A549 (cell line): ENCODE data around the gene SNX14. TPM values are rescaled to one million over a fixed set of nuclear protein-coding genes. Genes with fewer than 3 reads are reported as not detected.
A peak's percentile ranks its signal among the peaks of the same experiment; 100 is the strongest.

ENCODE experiments used
- ATAC-seq, 2 experiments: fragments of 200-7000 bp in 1 of 2; fragments of >200 bp in 1 of 2; cut with Nextera tagmentation in 1 of 2; cut with Tn5 transposase in 1 of 2; 3 replicates each; pipeline versions ENCODE4 v1.8.0 to v1.9.1; 2018 to 2020; ENCODE audit warnings: mild to moderate bottlenecking in 1 of 2, moderate library complexity in 1 of 2
- CTCF ChIA-PET: fragments of 300-600 bp; sonication (Branson Sonifier 250); formaldehyde crosslinking; extraction: SDS; loops from one replicate; lab custom pipeline; 2021; ENCODE audit warnings: antibody characterized with exemption, inconsistent platforms; lab: Yijun Ruan, JAX
- POLR2A ChIA-PET: fragments of 350-600 bp; formaldehyde crosslinking; extraction: SDS; loops from one replicate; lab custom pipeline; 2021; ENCODE audit warnings: antibody characterized with exemption, inconsistent platforms; lab: Yijun Ruan, JAX
- DNase-seq, 2 experiments: peaks; one replicate each; pipeline versions ENCODE4 v3.0.0 to v3.0.0-alpha.2; 2011 to 2016; ENCODE audit warnings: low read depth in 1 of 2, low spot score in 1 of 2
- FAIRE-seq: peaks from 2 replicates; lab custom pipeline; 2011; peaks lifted over from hg19 to GRCh38; lab: Jason Lieb, UNC
- H3K27ac ChIP-seq, 2 experiments: fragments of >200 bp; sonication (Bioruptor Twin); formaldehyde crosslinking; 3 replicates each; pipeline ENCODE4 v1.5.1; 2016 to 2017
- H3K4me1 ChIP-seq: fragments of >200 bp; sonication (Bioruptor Twin); formaldehyde crosslinking; 3 replicates; pipeline ENCODE4 v1.6.1; 2016
- H3K4me2 ChIP-seq: fragments of >200 bp; sonication (Bioruptor Twin); formaldehyde crosslinking; 3 replicates; pipeline ENCODE4 v1.6.1; 2016
- H3K4me3 ChIP-seq: fragments of >200 bp; sonication (Bioruptor Twin); formaldehyde crosslinking; 3 replicates; pipeline ENCODE4 v1.5.1; 2016
- H3K9me3 ChIP-seq: fragments of >200 bp; sonication (Bioruptor Twin); formaldehyde crosslinking; 3 replicates; pipeline ENCODE4 v1.6.1; 2016
- BCL3 ChIP-seq: fragments of >200 bp; sonication (Bioruptor Twin); formaldehyde crosslinking; IDR thresholded peaks from 3 replicates; pipeline ENCODE4 v1.6.1; 2016
- BHLHE40 ChIP-seq: IDR thresholded peaks from 2 replicates; pipeline ENCODE4 v1.6.1; 2012; ENCODE audit warnings: low read depth, low read length, inconsistent platforms
- CBX8 ChIP-seq: fragments of 200-600 bp; sonication (generic); IDR thresholded peaks from 2 replicates; pipeline ENCODE4 v1.6.1; 2016
- CHD4 ChIP-seq: fragments of 200-600 bp; sonication (generic); IDR thresholded peaks from 2 replicates; pipeline ENCODE4 v1.6.1; 2016; ENCODE audit warnings: antibody characterized with exemption, mild to moderate bottlenecking, borderline replicate concordance
- EHF ChIP-seq: fragments of 250-450 bp; sonication (Bioruptor Pico); IDR thresholded peaks from 2 replicates; pipeline ENCODE4 v1.5.0; 2020; ENCODE audit warnings: mild to moderate bottlenecking
- ELK1 ChIP-seq: fragments of 150-350 bp; IDR thresholded peaks from 2 replicates; pipeline ENCODE4 v1.6.1; 2014; ENCODE audit warnings: low read depth, mild to moderate bottlenecking, low read length
- HDAC2 ChIP-seq: fragments of 200-600 bp; sonication (generic); IDR thresholded peaks from 2 replicates; pipeline ENCODE4 v1.6.1; 2016
- HES2 ChIP-seq: fragments of >200 bp; sonication (Bioruptor Twin); formaldehyde crosslinking; IDR thresholded peaks from 2 replicates; pipeline ENCODE4 v1.6.1; 2016
- HOXB13 ChIP-seq: fragments of 250-450 bp; sonication (Bioruptor Pico); IDR thresholded peaks from 2 replicates; pipeline ENCODE4 v1.5.0; 2020; ENCODE audit warnings: low read depth, mild to moderate bottlenecking, moderate library complexity
- HOXB5 ChIP-seq: fragments of 250-450 bp; sonication (Bioruptor Pico); IDR thresholded peaks from 2 replicates; pipeline ENCODE4 v1.5.0; 2020; ENCODE audit warnings: mild to moderate bottlenecking, moderate library complexity
- KDM5A ChIP-seq: fragments of 200-600 bp; sonication (generic); IDR thresholded peaks from 2 replicates; pipeline ENCODE4 v1.6.1; 2016; ENCODE audit warnings: antibody characterized with exemption, mild to moderate bottlenecking
- MAX ChIP-seq: IDR thresholded peaks from 2 replicates; pipeline ENCODE4 v1.6.1; 2012
- MYC ChIP-seq: IDR thresholded peaks from 2 replicates; pipeline ENCODE4 v1.6.1; 2012; ENCODE audit warnings: mild to moderate bottlenecking, inconsistent platforms, low read length, improper control_type of control experiment, borderline replicate concordance
- NPAS2 ChIP-seq: fragments of 250-450 bp; sonication (Bioruptor Pico); IDR thresholded peaks from 2 replicates; pipeline ENCODE4 v1.8.0; 2022; ENCODE audit warnings: mild to moderate bottlenecking, moderate library complexity, borderline replicate concordance
- NR3C1 ChIP-seq: fragments of >200 bp; sonication (Bioruptor Twin); formaldehyde crosslinking; IDR thresholded peaks from 3 replicates; pipeline ENCODE4 v1.6.1; 2017
- PHF8 ChIP-seq: fragments of 200-600 bp; sonication (generic); IDR thresholded peaks from 2 replicates; pipeline ENCODE4 v1.6.1; 2016; ENCODE audit warnings: low read depth, mild to moderate bottlenecking, antibody characterized with exemption, moderate library complexity, borderline replicate concordance
- RAD21 ChIP-seq, 2 experiments: fragments of >200 bp in 1 of 2; sonication (Bioruptor Twin) in 1 of 2; formaldehyde crosslinking in 1 of 2; IDR thresholded peaks in 1 of 2; conservative IDR thresholded peaks in 1 of 2; 2 replicates in 1 of 2; 3 replicates in 1 of 2; pipeline ENCODE4 v1.6.1; 2012 to 2018; ENCODE audit warnings: inconsistent platforms in 1 of 2
- RNF2 ChIP-seq: fragments of 200-600 bp; sonication (generic); IDR thresholded peaks from 2 replicates; pipeline ENCODE4 v1.6.1; 2016; ENCODE audit warnings: low read depth, mild to moderate bottlenecking, antibody characterized with exemption, moderate library complexity, borderline replicate concordance
- TFCP2L1 ChIP-seq: fragments of 250-450 bp; sonication (Bioruptor Pico); IDR thresholded peaks from 2 replicates; pipeline ENCODE4 v1.5.0; 2021; ENCODE audit warnings: mild to moderate bottlenecking
- ZC3H11A ChIP-seq: fragments of 450-650 bp; IDR thresholded peaks from 2 replicates; pipeline ENCODE4 v1.6.1; 2014; ENCODE audit warnings: antibody characterized with exemption, mild to moderate bottlenecking
- ZFP36 ChIP-seq: fragments of 450-650 bp; IDR thresholded peaks from 2 replicates; pipeline ENCODE4 v1.6.1; 2014; ENCODE audit warnings: borderline replicate concordance; ENCODE audit not compliant: partially characterized antibody
- ZNF302 ChIP-seq: fragments of 250-450 bp; sonication (Bioruptor Pico); IDR thresholded peaks from 2 replicates; pipeline ENCODE4 v1.9.0; 2021; ENCODE audit warnings: inconsistent platforms, mild to moderate bottlenecking, moderate library complexity
- WGBS: methylation state at CpG from one replicate; pipeline ENCODE4 v1.1.6; 2017; ENCODE audit errors: missing lambda C conversion rate; 5-methylcytosine and 5-hydroxymethylcytosine counted together
- polyA plus RNA-seq, 4 experiments: library from polyadenylated mRNA; depleted of rRNA in 3 of 4; stranded (reverse); fragments of >200 nt; fragmentation: RNase III in 1 of 4; extraction: RNeasy Plus Mini Kit Qiagen cat#74134 plus additional on column Dnase treatment in 1 of 4; gene quantifications; 2 replicates in 3 of 4; 3 replicates in 1 of 4; pipeline ENCODE4 v1.2.3, GENCODE V29; 2011 to 2017

Gene SNX14
- polyA plus RNA-seq, 2 of the 4 experiments (the other 2 are of a cell fraction): 47.1 to 113 TPM

GRCh38 chr6:85641897-85642773 is 48.5 kb upstream of the SNX14 start:
- H3K9me3 ChIP-seq: no peaks in the 10 kb centered on the region
- 3% methylated on average over 21 of the region's 85 CpGs for WGBS
- peak; percentile 26 for ATAC-seq
- TF ChIP-seq BHLHE40 (no peak), MAX (peak; percentile 83), TFCP2L1 (CRISPR knock-in tag) (no peak), PHF8 (peak; percentile 33; the same call in 1 of the 2 replicates), EHF (CRISPR knock-in tag) (no peak), HES2 (no peak), KDM5A (no peak), HOXB13 (CRISPR knock-in tag) (no peak), RAD21 (conservative IDR thresholded peaks at IDR 0.05 in 1 of 2, IDR thresholded peaks at IDR 0.05 in 1 of 2) (no peak), ZNF302 (no peak), ZFP36 (no peak), ELK1 (no peak), RNF2 (no peak), HDAC2 (no peak), CBX8 (no peak), HOXB5 (no peak), CHD4 (no peak), BCL3 (0 out of 3 replicates have a peak, but pooled peaks have one; percentile 12), MYC (peak; percentile 36; the same call in 1 of the 2 replicates), NR3C1 (no peak), ZC3H11A (no peak), NPAS2 (no peak)
- TF ChIP-seq, all 56 proteins: peak for 4
- Histone ChIP-seq H3K4me3 (peak overlapping the region; percentile 79), H3K27ac (peak overlapping the region; percentile 97 to 100), H3K4me1 (peaks cover 38% of the 10 kb centered on the region), H3K4me2 (peak overlapping the region; percentile 77)
- ChIA-PET POLR2A (interaction anchor here (0.8 to 9.5 kb wide), 12 partner anchors 8 to 281 kb away, joined by 3 to 378 read pairs (median 8); partner anchors contain the start of genes NT5E and SNX14), CTCF (interaction anchor here (1.2 kb wide), 1 partner anchor 17 kb away, joined by 3 read pairs; no protein-coding TSS in a partner anchor)
- FAIRE-seq: no peak
- DNase-seq: peak in 1 of 2 experiments; percentile 48

GRCh38 chr6:85641522-85641896 is 47.9 kb upstream of the SNX14 start:
- peak overlapping the region; percentile 79 for H3K4me3 ChIP-seq
- ATAC-seq (no peak), DNase-seq (no peak)
- ChIA-PET POLR2A (interaction anchor here (9.5 kb wide), 1 partner anchor 34 kb away, joined by 378 read pairs; no protein-coding TSS in a partner anchor), CTCF (interaction anchor here (1.2 kb wide), 1 partner anchor 16 kb away, joined by 3 read pairs; no protein-coding TSS in a partner anchor)
- peaks cover 40% of the 10 kb centered on the region for H3K4me1 ChIP-seq
- H3K9me3 ChIP-seq: no peaks in the 10 kb centered on the region
- WGBS: 2% methylated on average over 14 of the region's 14 CpGs
- H3K27ac ChIP-seq: peak overlapping the region; percentile 97 to 100
- TF ChIP-seq BHLHE40 (no peak), EHF (CRISPR knock-in tag) (no peak), PHF8 (no peak)
- TF ChIP-seq, all 56 proteins: peak for 0
- H3K4me2 ChIP-seq: peak overlapping the region; percentile 77
- no peak for FAIRE-seq
